Ascending aorta (tissue), 2 donors: ENCODE results near the gene ADAMTS2. TPM values are rescaled to one million over a fixed set of nuclear protein-coding genes. Genes with fewer than 3 reads are reported as not detected.

Experiments used
- DNase-seq, 2 donors: peaks; one replicate each; pipeline ENCODE4 v3.0.0-alpha.2; 2019; ENCODE audit warnings: low spot score in 2 of 2
- H3K27ac ChIP-seq, 2 donors: fragments of 200-600 bp; sonication (generic); one replicate each; pipeline ENCODE4 v1.5.1; 2016 to 2017; ENCODE audit warnings: mild to moderate bottlenecking in 1 of 2
- H3K27me3 ChIP-seq: fragments of 200-600 bp; sonication (generic); one replicate; pipeline ENCODE4 v1.5.1; 2017
- H3K36me3 ChIP-seq, 2 donors: fragments of 200-600 bp; sonication (generic); one replicate each; pipeline ENCODE4 v1.5.1; 2016
- H3K4me1 ChIP-seq, 2 donors: fragments of 200-600 bp; sonication (generic); one replicate each; pipeline ENCODE4 v1.5.1; 2016 to 2017; ENCODE audit warnings: mild to moderate bottlenecking in 1 of 2
- H3K4me3 ChIP-seq, 2 donors: fragments of 200-600 bp; sonication (generic); one replicate each; pipeline ENCODE4 v1.5.1; 2016 to 2017; ENCODE audit warnings: mild to moderate bottlenecking in 1 of 2
- H3K9me3 ChIP-seq, 2 donors: fragments of 200-600 bp; sonication (generic); one replicate each; pipeline ENCODE4 v1.5.1; 2016
- intact Hi-C: fragments of 100-400 bp; cut with DNase I; formaldehyde crosslinking; loops from one replicate; pipeline ENCODE4 v1.15.1; 2023
- total RNA-seq: library from RNA; depleted of rRNA; stranded (reverse); fragments of >200 nt; gene quantifications from one replicate; pipeline ENCODE4 v1.1.0, GENCODE V29; 2016
- TF ChIP-seq, protein P1 (sequence below), 3 experiments: fragments of 200-600 bp in 2 of 3; fragments of 450-650 bp in 1 of 3; sonication (generic) in 2 of 3; IDR thresholded peaks; one replicate each; pipeline ENCODE4 v1.5.1; 2016 to 2019; ENCODE audit warnings: antibody characterized with exemption in 3 of 3, mild to moderate bottlenecking in 1 of 3, moderate library complexity in 1 of 3

ADAMTS2 gene
- total RNA-seq, 1 donor from 2014 or later, result 51.0 TPM

GRCh38 chr5:179333796-179334761 lies 11.2 kb downstream of the ADAMTS2 start:
- TF ChIP-seq, protein P1, sequence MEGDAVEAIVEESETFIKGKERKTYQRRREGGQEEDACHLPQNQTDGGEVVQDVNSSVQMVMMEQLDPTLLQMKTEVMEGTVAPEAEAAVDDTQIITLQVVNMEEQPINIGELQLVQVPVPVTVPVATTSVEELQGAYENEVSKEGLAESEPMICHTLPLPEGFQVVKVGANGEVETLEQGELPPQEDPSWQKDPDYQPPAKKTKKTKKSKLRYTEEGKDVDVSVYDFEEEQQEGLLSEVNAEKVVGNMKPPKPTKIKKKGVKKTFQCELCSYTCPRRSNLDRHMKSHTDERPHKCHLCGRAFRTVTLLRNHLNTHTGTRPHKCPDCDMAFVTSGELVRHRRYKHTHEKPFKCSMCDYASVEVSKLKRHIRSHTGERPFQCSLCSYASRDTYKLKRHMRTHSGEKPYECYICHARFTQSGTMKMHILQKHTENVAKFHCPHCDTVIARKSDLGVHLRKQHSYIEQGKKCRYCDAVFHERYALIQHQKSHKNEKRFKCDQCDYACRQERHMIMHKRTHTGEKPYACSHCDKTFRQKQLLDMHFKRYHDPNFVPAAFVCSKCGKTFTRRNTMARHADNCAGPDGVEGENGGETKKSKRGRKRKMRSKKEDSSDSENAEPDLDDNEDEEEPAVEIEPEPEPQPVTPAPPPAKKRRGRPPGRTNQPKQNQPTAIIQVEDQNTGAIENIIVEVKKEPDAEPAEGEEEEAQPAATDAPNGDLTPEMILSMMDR (IDR thresholded peaks at IDR 0.05), result no peak
- intact Hi-C loops, result no loop called here
- H3K27ac ChIP-seq, result no peak overlapping the region
- no peak overlapping the region for H3K4me3 ChIP-seq
- H3K36me3 ChIP-seq, result no peaks in the 10 kb centered on the region
- no peaks in the 10 kb centered on the region for H3K4me1 ChIP-seq
- H3K9me3 ChIP-seq, result no peaks in the 10 kb centered on the region
- H3K27me3 ChIP-seq, result no peaks in the 10 kb centered on the region
- DNase-seq, result no peak

GRCh38 chr5:179332741-179333290 lies 12.4 kb downstream of the ADAMTS2 start:
- Histone ChIP-seq H3K27me3 (no peaks in the 10 kb centered on the region), H3K4me3 (no peak overlapping the region), H3K27ac (no peak overlapping the region), H3K9me3 (no peaks in the 10 kb centered on the region), H3K4me1 (no peaks in the 10 kb centered on the region), H3K36me3 (no peaks in the 10 kb centered on the region)
- TF ChIP-seq, protein P1 (IDR thresholded peaks at IDR 0.05), result no peak
- intact Hi-C loops, result no loop called here
- DNase-seq, result no peak

DNA sequence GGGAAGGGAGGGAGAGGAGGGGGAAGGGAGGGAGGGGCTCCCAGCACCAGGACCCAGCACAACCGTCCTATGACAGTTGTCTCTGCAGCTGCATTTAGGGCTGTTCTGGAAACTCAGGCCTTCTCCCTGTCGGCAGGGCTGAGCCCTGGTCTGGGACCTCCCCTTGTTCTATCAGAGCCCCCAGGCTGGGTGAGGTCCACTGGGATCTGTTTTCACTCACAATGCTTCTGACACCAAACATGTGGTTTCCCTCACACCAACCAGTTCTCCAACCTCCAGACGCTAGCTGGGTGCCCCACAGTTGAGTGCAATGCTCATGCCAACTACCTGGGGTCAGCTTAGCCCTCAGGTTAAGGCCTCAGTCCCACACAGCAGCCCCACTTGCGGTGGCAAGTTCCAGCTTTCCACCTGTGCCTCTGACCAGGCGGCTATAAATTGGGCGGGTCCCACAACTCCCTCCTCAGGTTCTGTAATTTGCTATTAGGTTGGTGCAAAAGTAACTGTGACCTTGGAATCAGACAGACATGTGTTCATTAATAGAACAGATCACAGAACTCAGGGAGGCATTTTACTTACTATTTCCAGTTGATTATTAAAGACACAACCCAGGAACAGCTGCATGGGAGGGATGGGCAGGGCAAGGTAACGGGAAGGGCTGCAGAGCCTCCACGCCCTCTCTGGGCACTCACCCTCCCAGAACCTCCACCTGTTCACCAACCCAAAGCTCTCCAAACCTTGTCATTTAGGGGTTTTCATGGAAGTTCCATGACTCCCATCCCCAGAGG lies 13.5 kb downstream of the ADAMTS2 start:
- no peaks in the 10 kb centered on the region for H3K36me3 ChIP-seq
- DNase-seq, result no peak
- TF ChIP-seq, protein P1 (IDR thresholded peaks at IDR 0.05), result no peak
- no peak overlapping the region for H3K4me3 ChIP-seq
- H3K4me1 ChIP-seq, result no peaks in the 10 kb centered on the region
- no peaks in the 10 kb centered on the region for H3K9me3 ChIP-seq
- H3K27me3 ChIP-seq, result no peaks in the 10 kb centered on the region
- H3K27ac ChIP-seq, result no peak overlapping the region
- intact Hi-C loops, result no loop called here

GRCh38 chr5:179330186-179330900 lies 14.9 kb downstream of the ADAMTS2 start:
- TF ChIP-seq, protein P1 (IDR thresholded peaks at IDR 0.05), result no peak
- no peaks in the 10 kb centered on the region for H3K9me3 ChIP-seq
- no peaks in the 10 kb centered on the region for H3K36me3 ChIP-seq
- H3K27me3 ChIP-seq, result no peaks in the 10 kb centered on the region
- H3K27ac ChIP-seq, result no peak overlapping the region
- no peak for DNase-seq
- H3K4me1 ChIP-seq, result no peaks in the 10 kb centered on the region
- intact Hi-C loops, result no loop called here
- H3K4me3 ChIP-seq, result no peak overlapping the region

DNA sequence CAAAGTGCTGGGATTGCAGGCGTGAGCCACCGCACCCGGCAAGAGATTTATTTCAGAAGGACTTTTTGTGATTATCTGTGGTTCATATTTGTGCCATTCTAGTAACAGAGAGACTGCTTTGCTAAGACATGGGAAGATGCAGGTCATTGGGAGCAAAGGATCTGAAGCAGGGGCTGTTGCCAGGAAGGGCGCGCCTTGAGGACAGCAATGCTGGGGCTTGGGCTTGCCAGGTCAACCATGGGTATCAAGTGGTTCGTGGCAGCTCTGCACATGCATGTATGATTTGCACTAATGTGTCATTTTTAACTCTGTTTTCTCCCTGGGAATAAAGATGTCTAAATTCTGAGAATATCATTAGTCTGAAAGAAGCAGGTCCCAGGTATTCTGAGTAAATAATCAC lies 17.0 kb downstream of the ADAMTS2 start:
- Histone ChIP-seq H3K4me1 (no peaks in the 10 kb centered on the region), H3K36me3 (no peaks in the 10 kb centered on the region), H3K27ac (no peak overlapping the region), H3K9me3 (no peaks in the 10 kb centered on the region), H3K27me3 (no peaks in the 10 kb centered on the region), H3K4me3 (no peak overlapping the region)
- intact Hi-C loops, result no loop called here
- no peak for DNase-seq
- TF ChIP-seq, protein P1 (IDR thresholded peaks at IDR 0.05), result no peak
